ENCODE data around the gene JAKMIP3.
A peak's percentile ranks its signal among the peaks of the same experiment; 100 is the strongest.

JAKMIP3 gene

DNA sequence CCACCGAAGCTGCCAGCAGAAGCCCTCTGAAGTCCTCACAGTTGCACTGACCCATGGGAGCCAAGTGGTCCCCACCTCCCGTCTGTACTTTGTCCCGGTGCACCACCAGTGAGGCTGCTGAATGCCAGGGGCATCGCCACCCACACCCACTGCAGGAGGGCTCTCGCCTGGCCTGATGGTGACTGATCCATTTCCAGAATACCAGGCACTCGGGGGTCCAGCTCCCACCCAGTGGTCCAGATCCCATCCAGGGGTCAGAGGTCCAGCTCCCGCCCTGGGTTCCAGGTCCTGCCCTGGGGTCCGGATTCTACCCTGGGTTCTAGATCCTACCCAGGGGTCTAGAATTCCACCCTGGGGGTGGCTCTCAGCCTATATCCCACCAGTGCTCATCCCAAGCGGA is 9.1 kb upstream of the JAKMIP3 start:
- Histone ChIP-seq H3K36me3 (no peaks in the 10 kb centered on the region), H3K4me3 (no peak overlapping the region), H3K9ac (no peak overlapping the region), H4K20me1 (peaks cover 14% of the 10 kb centered on the region), H3K4me1 (peaks cover 37% of the 10 kb centered on the region), H3K9me3 (peaks cover 27% of the 10 kb centered on the region), H3K27ac (no peak overlapping the region), H3K4me2 (no peak overlapping the region), H3K27me3 (no peaks in the 10 kb centered on the region)
- no peak for TF ChIP-seq Cebpa-rat (IDR thresholded peaks at IDR 0.05)

GRCh38 chr10:132057191-132057681 is 8.5 kb upstream of the JAKMIP3 start:
- TF ChIP-seq Cebpa-rat (IDR thresholded peaks at IDR 0.05) = no peak
- Histone ChIP-seq H3K4me2 (peak overlapping the region; percentile 82), H3K27ac (0 out of 2 replicates have a peak overlapping the region, but pooled peaks have one; percentile 56)

DNA sequence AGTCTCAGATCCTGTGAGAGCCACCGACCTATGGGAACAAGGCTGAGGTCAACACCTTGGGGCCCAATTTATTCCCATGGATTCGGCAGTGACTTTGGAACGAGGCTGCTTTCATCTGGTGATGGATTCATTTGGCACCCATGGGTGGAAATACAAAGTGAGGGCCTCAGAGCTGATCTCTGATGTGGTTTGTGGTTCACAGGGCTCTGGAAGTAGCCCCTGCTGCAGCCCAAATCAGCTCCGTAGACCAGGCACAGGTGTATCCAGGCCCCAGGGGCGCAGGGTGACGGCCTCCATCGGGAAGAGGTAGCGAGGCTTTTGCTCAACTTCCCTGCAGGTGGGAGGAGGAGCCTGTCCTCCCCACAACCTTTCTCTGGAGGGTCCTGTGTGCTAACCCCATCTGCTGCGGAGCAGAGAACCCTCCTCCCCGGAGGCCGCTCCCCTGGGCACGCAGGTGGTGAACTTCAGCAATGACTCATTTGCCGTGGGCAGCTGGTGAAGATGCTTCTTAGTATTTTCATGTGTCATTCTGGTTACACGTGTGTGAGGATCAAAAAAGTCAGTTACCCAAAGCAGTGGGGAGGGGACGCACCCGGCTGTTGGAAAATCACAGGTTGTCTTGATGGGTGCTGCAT is 7.5 kb upstream of the JAKMIP3 start:
- peaks cover 14% of the 10 kb centered on the region for H4K20me1 ChIP-seq
- no peak overlapping the region for H3K4me3 ChIP-seq
- H3K4me2 ChIP-seq = peak overlapping the region; percentile 82
- no peak overlapping the region; the same call in 1 of the 2 replicates for H3K9ac ChIP-seq
- H3K9me3 ChIP-seq = peaks cover 11% of the 10 kb centered on the region
- H3K27me3 ChIP-seq = no peaks in the 10 kb centered on the region
- H3K27ac ChIP-seq = peak overlapping the region; percentile 56; the same call in 1 of the 2 replicates
- H3K36me3 ChIP-seq = no peaks in the 10 kb centered on the region
- no peak for TF ChIP-seq Cebpa-rat (IDR thresholded peaks at IDR 0.05)
- H3K4me1 ChIP-seq = peaks cover 52% of the 10 kb centered on the region

More at GRCh38 chr10:132057191-132057681, 8.5 kb upstream of the JAKMIP3 start:
- peaks cover 14% of the 10 kb centered on the region for H4K20me1 ChIP-seq
- no peak overlapping the region for H3K9ac ChIP-seq
- peaks cover 42% of the 10 kb centered on the region for H3K4me1 ChIP-seq
- H3K36me3 ChIP-seq = no peaks in the 10 kb centered on the region
- no peaks in the 10 kb centered on the region for H3K27me3 ChIP-seq
- no peak overlapping the region for H3K4me3 ChIP-seq
- H3K9me3 ChIP-seq = peaks cover 21% of the 10 kb centered on the region

- Histone ChIP-seq H3K27me3 (no peaks in the 10 kb centered on the region), H3K9me3 (peaks cover 3% of the 10 kb centered on the region; the same call in 1 of the 2 replicates), H3K4me3 (no peak overlapping the region), H3K4me2 (peak overlapping the region; percentile 82), H4K20me1 (peaks cover 14% of the 10 kb centered on the region), H3K9ac (no peak overlapping the region; the same call in 1 of the 2 replicates), H3K36me3 (no peaks in the 10 kb centered on the region), H3K4me1 (peaks cover 57% of the 10 kb centered on the region), H3K27ac (peak overlapping the region; percentile 56)
- no peak for TF ChIP-seq Cebpa-rat (IDR thresholded peaks at IDR 0.05)
Observed at GRCh38 chr10:132058793-132059759, 6.7 kb upstream of the JAKMIP3 start.

- H3K27me3 ChIP-seq = peaks cover under 1% of the 10 kb centered on the region; the same call in 1 of the 2 replicates
- H3K4me2 ChIP-seq = peak overlapping the region; percentile 82
- no peak for TF ChIP-seq Cebpa-rat (IDR thresholded peaks at IDR 0.05)
- H4K20me1 ChIP-seq = peaks cover 14% of the 10 kb centered on the region
- no peak overlapping the region for H3K4me3 ChIP-seq
- peak overlapping the region; percentile 56 for H3K27ac ChIP-seq
- H3K4me1 ChIP-seq = peaks cover 57% of the 10 kb centered on the region
- H3K36me3 ChIP-seq = no peaks in the 10 kb centered on the region
- H3K9ac ChIP-seq = no peak overlapping the region
- no peaks in the 10 kb centered on the region for H3K9me3 ChIP-seq
Observed at GRCh38 chr10:132059760-132060508, 5.8 kb upstream of the JAKMIP3 start.

- Histone ChIP-seq H3K9ac (no peak overlapping the region), H3K36me3 (no peaks in the 10 kb centered on the region), H3K4me3 (no peak overlapping the region), H3K27ac (no peak overlapping the region), H3K27me3 (peaks cover 12% of the 10 kb centered on the region), H3K4me1 (peaks cover 64% of the 10 kb centered on the region), H3K9me3 (no peaks in the 10 kb centered on the region), H3K4me2 (no peak overlapping the region), H4K20me1 (peaks cover 14% of the 10 kb centered on the region)
- no peak for TF ChIP-seq Cebpa-rat (IDR thresholded peaks at IDR 0.05)
Observed at GRCh38 chr10:132061030-132061429, 4.7 kb upstream of the JAKMIP3 start.

- no peak overlapping the region for H3K9ac ChIP-seq
- no peaks in the 10 kb centered on the region for H3K9me3 ChIP-seq
- peaks cover 16% of the 10 kb centered on the region for H3K27me3 ChIP-seq
- H4K20me1 ChIP-seq = peaks cover 14% of the 10 kb centered on the region
- no peak overlapping the region for H3K4me3 ChIP-seq
- H3K27ac ChIP-seq = no peak overlapping the region
- H3K36me3 ChIP-seq = no peaks in the 10 kb centered on the region
- peaks cover 69% of the 10 kb centered on the region for H3K4me1 ChIP-seq
- TF ChIP-seq Cebpa-rat (IDR thresholded peaks at IDR 0.05) = no peak
- 0 out of 2 replicates have a peak overlapping the region, but pooled peaks have one; percentile 69 for H3K4me2 ChIP-seq
Observed at GRCh38 chr10:132061465-132061864, 4.3 kb upstream of the JAKMIP3 start.

- no peak for TF ChIP-seq Cebpa-rat (IDR thresholded peaks at IDR 0.05)
- peaks cover 69% of the 10 kb centered on the region for H3K4me1 ChIP-seq
- H3K27me3 ChIP-seq = peaks cover 22% of the 10 kb centered on the region
- no peaks in the 10 kb centered on the region for H3K9me3 ChIP-seq
- no peaks in the 10 kb centered on the region for H3K36me3 ChIP-seq
- peaks cover 13% of the 10 kb centered on the region for H4K20me1 ChIP-seq
- no peak overlapping the region for H3K9ac ChIP-seq
- no peak overlapping the region for H3K4me3 ChIP-seq
- H3K27ac ChIP-seq = no peak overlapping the region
- H3K4me2 ChIP-seq = peak overlapping the region; percentile 69
Observed at GRCh38 chr10:132062116-132062515, 3.6 kb upstream of the JAKMIP3 start.
